ENCODE measurements around the gene PCDH1.

PCDH1 gene

DNA sequence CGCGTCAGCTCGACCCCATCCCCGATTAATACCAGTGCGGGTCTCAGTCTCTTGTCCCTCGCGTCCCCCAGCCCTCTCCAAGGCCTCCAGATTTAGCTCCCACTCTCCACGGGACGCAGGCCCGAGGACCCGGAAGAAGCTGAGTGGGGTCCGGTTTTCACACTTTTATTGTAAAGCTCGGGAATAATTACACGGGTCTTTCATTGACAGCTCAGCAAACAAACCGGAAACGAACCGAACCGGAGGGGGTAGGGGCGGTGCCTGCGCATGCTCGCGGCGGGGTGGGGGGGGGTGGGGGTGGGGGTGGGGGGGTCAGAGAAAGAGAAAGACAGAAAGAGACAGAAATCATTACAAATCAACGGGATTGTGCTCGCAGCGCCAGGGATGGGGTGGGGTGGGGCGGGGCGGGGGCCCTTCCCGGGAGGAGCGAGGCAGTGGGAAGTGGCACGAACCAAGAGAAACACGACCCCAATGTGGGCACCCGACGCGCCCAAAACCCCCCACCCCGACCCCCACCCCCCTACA, 27.9 kb downstream of the PCDH1 start:
- DNase-seq (ENCODE audit: low spot score in 2 of 2), result no peak
- H3K4me3 ChIP-seq, result peak overlapping the region; percentile 45
- peaks cover 10% of the 10 kb centered on the region for H3K4me1 ChIP-seq
- in situ Hi-C loops (cut with MboI; ENCODE audit: low sequenced_read_pairs), result no loop called here
- no peaks in the 10 kb centered on the region for H3K9me3 ChIP-seq
- H3K27me3 ChIP-seq (ENCODE audit: low read depth), result no peaks in the 10 kb centered on the region
- H3K36me3 ChIP-seq (replicated peaks), result no peaks in the 10 kb centered on the region

DNA sequence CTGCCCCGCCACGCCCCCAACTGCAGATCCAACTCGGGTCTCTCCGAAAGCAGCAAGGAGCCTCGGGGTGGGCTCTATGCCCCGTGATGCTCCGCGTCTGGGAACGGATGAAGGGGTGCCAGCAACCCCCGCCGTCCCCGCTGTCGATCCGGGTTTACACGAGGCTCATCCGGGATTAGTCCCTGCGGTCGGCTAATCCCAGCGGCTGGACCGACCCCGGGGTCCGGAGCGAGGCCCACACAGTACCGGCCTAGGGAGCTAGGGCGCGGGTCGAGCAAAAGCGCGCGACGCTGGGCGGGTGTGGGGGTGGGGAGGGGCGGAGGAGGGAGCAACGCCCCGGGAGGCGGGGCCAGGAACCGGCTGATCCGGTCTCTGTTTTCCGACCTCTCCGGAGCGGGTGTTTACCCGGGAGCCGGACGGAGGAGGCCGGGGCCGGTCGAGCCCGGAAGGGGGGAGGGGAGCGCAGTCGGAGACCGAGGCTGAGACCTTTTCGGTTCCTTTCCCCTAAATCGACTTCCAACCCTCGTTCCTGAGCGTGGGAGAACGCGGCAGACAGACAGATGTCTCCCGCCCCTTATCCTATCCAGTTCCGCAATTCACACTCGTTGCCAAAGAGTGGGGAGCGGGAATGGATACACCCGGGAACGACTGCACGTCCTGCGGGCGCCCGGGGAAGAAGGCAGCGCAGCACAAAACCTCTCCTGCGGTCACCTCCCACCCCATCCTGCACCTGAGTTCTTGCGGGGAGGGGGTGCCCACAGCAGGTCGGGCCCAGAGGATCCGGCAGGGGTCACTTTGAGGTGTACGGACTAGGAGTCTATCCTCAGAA, 28.6 kb downstream of the PCDH1 start:
- in situ Hi-C loops (cut with MboI; ENCODE audit: low sequenced_read_pairs), result no loop called here
- Histone ChIP-seq H3K36me3 (replicated peaks) (no peaks in the 10 kb centered on the region), H3K9me3 (no peaks in the 10 kb centered on the region), H3K27me3 (ENCODE audit: low read depth) (no peaks in the 10 kb centered on the region), H3K4me1 (peaks cover 12% of the 10 kb centered on the region), H3K4me3 (peak overlapping the region; percentile 45)
- DNase-seq (ENCODE audit: low spot score in 2 of 2), result peak; percentile 85 to 90

DNA sequence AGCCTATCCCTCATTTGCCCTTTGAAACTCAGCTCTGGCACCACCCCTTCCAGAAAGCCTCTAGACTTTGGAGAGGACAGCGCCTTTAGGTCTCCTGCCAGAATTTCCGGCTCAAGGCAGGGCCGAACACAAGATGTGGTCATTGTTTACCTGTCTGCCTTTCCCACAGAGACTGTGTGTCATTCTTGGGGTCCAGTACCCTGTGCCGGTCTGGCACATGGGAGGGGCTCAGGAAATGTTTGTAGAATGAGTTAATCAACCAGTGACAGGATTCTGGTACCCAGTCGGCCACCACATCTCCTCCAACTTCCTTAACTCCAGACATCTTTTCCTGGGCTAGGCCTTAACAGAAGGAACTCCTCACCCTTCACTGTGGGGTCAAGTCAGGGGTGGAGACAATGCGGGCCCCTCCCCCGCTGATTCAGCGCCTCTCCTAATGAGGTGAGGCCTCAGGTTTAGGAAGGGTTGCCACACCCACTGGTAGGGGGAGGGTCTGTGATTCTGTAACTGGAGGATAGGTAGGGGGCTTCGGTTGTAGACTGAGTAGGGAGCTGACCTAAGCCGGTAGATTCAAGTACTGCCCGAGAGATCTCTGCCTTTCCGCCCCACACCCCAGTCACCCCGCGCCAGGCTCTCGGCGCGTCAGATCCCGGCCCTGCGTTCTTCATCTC, 29.3 kb downstream of the PCDH1 start:
- Histone ChIP-seq H3K4me3 (peak overlapping the region; percentile 45), H3K4me1 (peaks cover 12% of the 10 kb centered on the region), H3K27me3 (ENCODE audit: low read depth) (no peaks in the 10 kb centered on the region), H3K9me3 (no peaks in the 10 kb centered on the region), H3K36me3 (replicated peaks) (no peaks in the 10 kb centered on the region)
- in situ Hi-C loops (cut with MboI; ENCODE audit: low sequenced_read_pairs), result no loop called here
- peak; percentile 50 to 78 for DNase-seq (ENCODE audit: low spot score in 2 of 2)

DNA sequence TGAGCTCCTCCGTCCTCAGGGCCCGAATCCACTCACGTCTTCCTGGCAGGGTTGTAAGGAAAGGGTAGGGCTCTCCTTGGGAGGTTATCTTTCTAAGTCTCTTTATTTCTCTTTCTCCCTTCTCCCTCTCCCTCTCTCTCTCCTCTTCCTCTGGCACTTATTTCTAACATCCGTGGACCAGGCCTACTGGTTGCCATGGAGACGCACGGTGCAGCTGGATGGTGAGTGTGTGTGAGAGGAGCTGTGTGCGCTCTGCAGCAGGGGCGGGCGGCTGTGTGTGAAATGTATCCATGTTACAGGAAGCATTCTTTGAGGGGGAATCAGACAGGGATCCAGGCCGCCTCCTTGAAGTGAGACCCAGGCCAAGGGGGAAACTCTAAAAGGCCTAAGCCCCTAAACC, 32.2 kb downstream of the PCDH1 start:
- no peaks in the 10 kb centered on the region for H3K9me3 ChIP-seq
- H3K4me1 ChIP-seq, result peaks cover 12% of the 10 kb centered on the region
- no peaks in the 10 kb centered on the region for H3K27me3 ChIP-seq (ENCODE audit: low read depth)
- DNase-seq (ENCODE audit: low spot score in 2 of 2), result peak in 1 of 2 experiments; percentile 50
- no peak overlapping the region for H3K4me3 ChIP-seq
- H3K36me3 ChIP-seq (replicated peaks), result no peaks in the 10 kb centered on the region
- in situ Hi-C loops (cut with MboI; ENCODE audit: low sequenced_read_pairs), result no loop called here

DNA sequence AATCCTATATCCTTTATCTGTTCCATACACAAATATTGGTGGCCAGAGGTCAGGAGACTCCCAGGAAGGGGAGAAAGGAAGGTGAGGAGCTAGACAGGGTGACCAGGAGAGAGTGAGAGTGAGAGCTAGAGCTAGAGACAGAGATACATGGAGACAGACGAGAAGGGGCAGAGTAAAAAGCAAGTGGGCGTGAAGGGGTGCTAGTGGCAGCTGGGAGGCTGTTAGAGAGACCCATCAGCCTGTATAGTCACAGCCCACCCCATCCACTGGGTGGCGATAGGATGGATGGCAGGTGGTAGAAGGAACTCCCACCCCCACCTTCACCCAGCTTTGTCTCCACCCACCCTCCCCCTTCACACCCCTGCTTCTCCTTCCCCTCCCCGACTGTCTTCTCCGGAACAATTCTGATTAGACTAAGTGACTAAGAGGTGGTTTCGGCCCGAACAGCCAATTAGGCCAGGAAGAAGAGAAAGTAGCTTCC, 32.8 kb downstream of the PCDH1 start:
- Histone ChIP-seq H3K4me3 (no peak overlapping the region), H3K27me3 (ENCODE audit: low read depth) (no peaks in the 10 kb centered on the region), H3K4me1 (peaks cover 12% of the 10 kb centered on the region), H3K36me3 (replicated peaks) (no peaks in the 10 kb centered on the region), H3K9me3 (no peaks in the 10 kb centered on the region)
- in situ Hi-C loops (cut with MboI; ENCODE audit: low sequenced_read_pairs), result no loop called here
- peak in 1 of 2 experiments; percentile 47 for DNase-seq (ENCODE audit: low spot score in 2 of 2)

DNA sequence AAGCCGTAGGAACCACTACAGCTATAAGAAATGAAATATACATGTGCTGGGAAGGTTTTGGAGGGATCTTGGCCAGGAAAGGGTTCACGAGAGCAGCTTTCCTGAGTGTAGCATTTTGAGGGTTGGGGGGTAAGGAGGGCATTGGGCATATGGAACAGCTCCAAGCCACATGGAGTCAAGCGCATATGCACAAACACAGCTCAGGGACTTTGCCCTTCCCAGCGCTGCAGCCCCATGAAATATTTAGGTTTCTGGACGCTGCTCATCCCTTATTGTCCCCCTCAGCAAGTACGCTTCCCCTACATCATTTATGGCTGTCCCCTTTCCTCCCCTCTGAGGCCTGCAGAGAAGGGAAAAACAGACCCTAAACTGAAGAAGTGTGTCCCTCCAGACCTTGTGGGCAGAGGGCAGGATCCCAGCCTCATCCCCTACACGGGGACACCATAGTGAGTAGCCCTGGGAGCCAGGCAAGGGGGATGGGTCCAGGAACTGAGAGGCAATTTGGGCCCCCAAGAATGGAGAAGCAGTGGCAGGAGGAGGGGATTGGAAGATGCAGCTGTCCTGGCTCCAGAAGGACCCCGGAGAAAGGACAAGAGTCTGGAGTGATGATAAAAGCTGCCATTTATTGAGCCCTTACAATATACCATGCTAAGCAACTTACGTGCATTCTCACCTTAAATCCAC, 33.7 kb downstream of the PCDH1 start:
- Histone ChIP-seq H3K4me3 (no peak overlapping the region), H3K9me3 (no peaks in the 10 kb centered on the region), H3K36me3 (replicated peaks) (no peaks in the 10 kb centered on the region), H3K27me3 (ENCODE audit: low read depth) (no peaks in the 10 kb centered on the region), H3K4me1 (peaks cover 19% of the 10 kb centered on the region)
- DNase-seq (ENCODE audit: low spot score in 2 of 2), result no peak
- in situ Hi-C loops (cut with MboI; ENCODE audit: low sequenced_read_pairs), result no loop called here

DNA sequence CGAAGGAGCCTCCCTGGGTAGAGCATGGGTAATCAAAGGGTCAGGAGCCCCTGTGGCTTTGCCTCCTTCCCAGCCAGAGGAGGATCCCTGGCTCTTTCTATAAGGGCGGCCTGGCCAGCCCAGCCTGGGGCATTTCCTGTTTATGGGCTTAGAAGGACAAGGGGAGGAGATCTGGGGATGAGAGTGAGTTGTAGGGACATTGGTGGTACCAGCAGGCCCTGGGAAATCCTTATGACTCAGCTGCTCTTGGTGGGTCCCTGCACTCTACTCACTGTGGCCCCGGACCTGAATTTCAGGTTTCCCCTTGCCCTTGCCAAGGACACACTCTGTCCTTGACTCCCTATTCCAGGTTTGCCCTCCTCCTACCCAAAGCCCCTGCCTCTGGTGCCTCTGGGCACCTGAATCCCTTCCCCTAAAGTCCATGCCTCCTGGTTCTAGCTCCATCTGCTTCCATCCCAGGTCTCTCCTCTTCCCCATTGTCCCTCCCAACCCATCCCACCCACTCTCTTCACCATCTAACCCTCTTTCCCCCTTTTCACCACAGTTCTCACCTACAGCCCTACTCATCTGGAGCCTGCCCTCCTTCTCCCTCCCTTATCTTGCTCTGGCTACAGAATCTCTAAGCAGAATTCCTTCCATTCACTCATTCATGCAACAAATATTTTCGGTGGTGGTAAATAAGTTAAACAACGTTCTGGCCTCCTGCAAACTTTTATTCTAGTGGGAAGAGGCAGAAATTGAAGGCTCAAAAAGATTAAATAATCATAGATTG, 34.9 kb downstream of the PCDH1 start:
- no peak for DNase-seq (ENCODE audit: low spot score in 2 of 2)
- H3K4me1 ChIP-seq, result peaks cover 18% of the 10 kb centered on the region
- in situ Hi-C loops (cut with MboI; ENCODE audit: low sequenced_read_pairs), result no loop called here
- H3K4me3 ChIP-seq, result no peak overlapping the region
- H3K27me3 ChIP-seq (ENCODE audit: low read depth), result no peaks in the 10 kb centered on the region
- H3K36me3 ChIP-seq (replicated peaks), result no peaks in the 10 kb centered on the region
- no peaks in the 10 kb centered on the region for H3K9me3 ChIP-seq

DNA sequence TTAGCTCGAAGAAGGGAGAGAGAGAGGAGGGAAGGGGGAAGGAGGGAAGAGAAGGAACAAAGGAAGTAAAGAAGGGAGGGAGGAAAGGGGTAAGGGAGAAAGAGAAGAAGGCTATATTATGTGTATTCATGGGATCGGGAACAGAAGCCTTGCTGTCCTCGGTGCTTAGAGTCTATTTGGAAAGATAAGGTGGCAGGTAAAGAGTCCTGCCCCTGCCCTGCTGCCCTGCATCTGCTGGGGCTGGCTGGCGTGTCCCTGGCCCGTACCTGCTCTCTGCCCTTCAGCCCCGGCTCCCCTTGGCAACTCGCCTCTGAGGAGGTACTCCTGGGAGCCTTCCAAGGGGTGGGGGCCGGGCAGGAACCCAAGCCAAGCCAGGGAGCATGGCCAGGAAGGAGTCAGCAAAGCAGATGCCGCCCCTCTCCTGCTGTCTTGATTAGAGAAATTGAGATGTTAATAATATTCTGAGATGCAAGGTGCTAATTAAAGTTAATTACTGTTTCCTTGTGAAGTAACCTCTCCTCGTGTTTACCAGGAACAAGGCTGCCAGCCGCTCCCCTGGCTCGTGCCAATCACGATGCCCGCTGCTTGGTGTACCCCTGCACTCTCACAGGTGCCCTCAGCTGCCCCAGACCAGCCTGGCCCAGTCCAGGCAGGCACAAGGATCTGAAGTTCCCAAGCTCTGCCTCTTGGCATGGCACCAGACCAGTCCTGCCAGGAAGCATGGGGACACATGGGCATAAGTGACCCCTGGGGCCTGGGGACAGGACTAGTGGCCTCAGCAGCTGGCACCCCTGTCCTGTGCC, 36.6 kb downstream of the PCDH1 start:
- peaks cover 19% of the 10 kb centered on the region for H3K4me1 ChIP-seq
- no peaks in the 10 kb centered on the region for H3K27me3 ChIP-seq (ENCODE audit: low read depth)
- in situ Hi-C loops (cut with MboI; ENCODE audit: low sequenced_read_pairs), result no loop called here
- DNase-seq (ENCODE audit: low spot score in 2 of 2), result no peak
- H3K36me3 ChIP-seq (replicated peaks), result no peaks in the 10 kb centered on the region
- no peak overlapping the region for H3K4me3 ChIP-seq
- no peaks in the 10 kb centered on the region for H3K9me3 ChIP-seq

DNA sequence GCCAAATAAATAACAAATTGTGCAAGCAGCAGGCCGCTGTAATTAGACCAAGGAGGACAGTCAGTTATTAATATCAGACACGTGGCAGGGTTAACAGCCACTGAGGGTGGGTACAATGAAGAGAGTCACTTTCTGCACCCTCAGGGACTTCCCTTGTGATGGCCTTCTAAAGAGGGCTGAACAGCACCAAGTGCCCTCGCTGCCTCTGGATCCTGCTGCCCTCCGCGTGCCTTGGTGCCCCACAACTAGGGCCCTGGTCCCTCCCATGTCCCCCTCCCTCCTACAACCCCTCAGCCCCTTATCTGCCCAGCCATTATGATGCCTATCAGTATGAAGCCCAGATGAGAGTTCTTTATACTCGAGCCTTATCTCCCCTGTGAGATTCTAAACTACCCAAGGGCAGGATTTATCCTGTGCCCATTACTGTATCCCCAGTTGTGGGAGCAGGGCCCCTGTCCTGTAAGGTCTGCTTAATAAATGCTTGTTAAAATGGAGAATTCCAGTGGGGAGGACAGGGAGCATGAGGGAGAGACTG, 37.3 kb downstream of the PCDH1 start:
- Histone ChIP-seq H3K4me3 (no peak overlapping the region), H3K27me3 (ENCODE audit: low read depth) (no peaks in the 10 kb centered on the region), H3K36me3 (replicated peaks) (no peaks in the 10 kb centered on the region), H3K4me1 (peaks cover 19% of the 10 kb centered on the region), H3K9me3 (no peaks in the 10 kb centered on the region)
- in situ Hi-C loops (cut with MboI; ENCODE audit: low sequenced_read_pairs), result no loop called here
- no peak for DNase-seq (ENCODE audit: low spot score in 2 of 2)

DNA sequence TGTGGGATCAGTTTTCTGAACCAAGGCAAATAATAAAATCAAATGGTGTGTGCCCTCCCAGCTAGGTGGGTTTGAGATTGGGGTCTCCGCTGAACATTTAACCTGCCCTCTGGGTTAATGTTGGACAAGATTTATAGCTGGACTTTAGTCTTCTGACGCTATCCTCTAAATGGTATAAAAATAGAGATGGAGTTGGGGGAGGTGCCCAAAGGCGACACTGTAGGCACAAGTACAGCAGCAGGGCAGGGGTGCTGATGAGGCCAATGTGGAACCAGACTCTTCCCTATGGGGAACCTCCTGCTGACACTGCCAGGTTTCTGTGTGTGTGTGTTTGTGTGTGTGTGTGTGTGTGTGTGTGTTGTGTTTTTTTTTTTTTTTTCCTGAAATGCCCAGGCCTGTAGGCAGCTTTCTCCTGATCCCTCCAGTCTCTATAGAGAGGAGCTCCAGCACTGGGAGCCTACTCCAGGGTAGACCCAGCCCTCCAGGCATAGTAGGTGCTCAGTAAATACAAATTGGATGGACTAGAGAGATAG, 37.9 kb downstream of the PCDH1 start:
- H3K4me3 ChIP-seq, result no peak overlapping the region
- H3K27me3 ChIP-seq (ENCODE audit: low read depth), result no peaks in the 10 kb centered on the region
- H3K4me1 ChIP-seq, result peaks cover 18% of the 10 kb centered on the region
- H3K36me3 ChIP-seq (replicated peaks), result no peaks in the 10 kb centered on the region
- no peaks in the 10 kb centered on the region for H3K9me3 ChIP-seq
- in situ Hi-C loops (cut with MboI; ENCODE audit: low sequenced_read_pairs), result no loop called here
- no peak for DNase-seq (ENCODE audit: low spot score in 2 of 2)

DNA sequence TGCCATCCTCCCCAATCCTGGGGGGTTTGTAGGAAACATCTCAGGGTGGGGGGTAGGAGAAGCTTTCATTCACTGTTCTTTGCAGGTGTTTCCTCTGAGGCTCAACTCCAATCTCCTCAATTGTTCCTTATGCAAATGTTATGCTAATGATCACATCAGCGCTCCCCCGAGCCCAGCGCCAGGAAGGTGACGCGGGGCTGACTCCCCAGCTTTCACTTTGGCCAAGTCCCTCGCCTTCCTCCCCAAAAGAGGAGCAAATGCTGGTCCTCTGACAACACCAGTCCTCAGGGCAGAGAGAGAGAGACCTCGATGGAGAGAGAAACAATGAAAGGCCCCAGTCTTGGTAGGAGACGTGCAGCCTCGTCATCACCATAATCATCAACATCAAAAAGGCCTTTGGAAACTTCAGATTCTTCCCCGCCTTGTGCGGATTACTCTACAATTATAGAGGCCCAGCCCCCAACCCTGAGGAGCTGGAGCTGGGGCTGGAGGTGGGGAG, 39.1 kb downstream of the PCDH1 start:
- H3K36me3 ChIP-seq (replicated peaks), result no peaks in the 10 kb centered on the region
- no peaks in the 10 kb centered on the region for H3K27me3 ChIP-seq (ENCODE audit: low read depth)
- peaks cover 16% of the 10 kb centered on the region for H3K4me1 ChIP-seq
- peak; percentile 82 to 87 for DNase-seq (ENCODE audit: low spot score in 2 of 2)
- H3K4me3 ChIP-seq, result peak overlapping the region; percentile 5; the same call in 1 of the 2 replicates
- in situ Hi-C loops (cut with MboI; ENCODE audit: low sequenced_read_pairs), result no loop called here
- H3K9me3 ChIP-seq, result no peaks in the 10 kb centered on the region

DNA sequence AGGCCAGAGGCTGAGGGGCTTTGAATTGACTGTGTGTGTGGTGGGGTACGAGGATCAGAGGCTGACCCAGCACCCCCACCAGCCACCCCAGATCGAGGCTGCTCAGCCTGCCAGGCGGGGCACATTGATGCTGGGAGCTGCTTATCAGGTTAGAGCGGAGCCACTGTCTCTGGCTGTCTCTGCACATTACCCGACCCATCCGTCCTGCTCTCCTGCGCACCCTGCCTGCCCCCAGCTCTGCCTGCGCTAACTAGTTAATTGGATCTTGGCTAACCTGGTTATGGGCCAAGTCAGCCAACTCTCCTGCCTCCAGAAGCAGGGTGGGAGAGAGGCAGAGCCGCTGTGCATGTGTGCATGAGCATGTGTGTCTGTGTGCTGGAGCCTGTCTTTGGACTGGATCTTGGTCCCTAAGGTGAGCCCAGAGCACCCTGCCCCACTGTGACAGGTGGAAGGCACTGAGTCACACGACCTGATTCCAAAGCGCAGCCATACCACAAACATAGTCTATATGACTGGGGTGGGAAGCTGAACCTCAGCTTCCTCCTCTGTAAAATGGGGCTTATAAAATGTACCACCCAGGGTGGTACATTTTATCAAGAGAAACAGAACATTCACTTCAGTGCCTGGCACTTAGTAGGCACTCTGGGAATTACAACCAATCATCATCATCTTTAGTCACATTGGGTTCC, 39.7 kb downstream of the PCDH1 start:
- Histone ChIP-seq H3K9me3 (no peaks in the 10 kb centered on the region), H3K27me3 (ENCODE audit: low read depth) (no peaks in the 10 kb centered on the region), H3K4me3 (no peak overlapping the region), H3K4me1 (peaks cover 16% of the 10 kb centered on the region), H3K36me3 (replicated peaks) (no peaks in the 10 kb centered on the region)
- no peak for DNase-seq (ENCODE audit: low spot score in 2 of 2)
- in situ Hi-C loops (cut with MboI; ENCODE audit: low sequenced_read_pairs), result no loop called here
